CD4-positive, alpha-beta T cell treated with Interleukin-17A for 1 hour (primary cell): ENCODE results near the gene MLH3.
"Not testable (repeated sequence)": the region's sequence is repeated elsewhere in the genome, so short reads cannot be mapped to it uniquely, and the experiment has no call there.

Source experiments
- DNase-seq: peaks from one replicate; pipeline ENCODE4 v3.0.0-alpha.2; 2020

The MLH3 gene

DNA sequence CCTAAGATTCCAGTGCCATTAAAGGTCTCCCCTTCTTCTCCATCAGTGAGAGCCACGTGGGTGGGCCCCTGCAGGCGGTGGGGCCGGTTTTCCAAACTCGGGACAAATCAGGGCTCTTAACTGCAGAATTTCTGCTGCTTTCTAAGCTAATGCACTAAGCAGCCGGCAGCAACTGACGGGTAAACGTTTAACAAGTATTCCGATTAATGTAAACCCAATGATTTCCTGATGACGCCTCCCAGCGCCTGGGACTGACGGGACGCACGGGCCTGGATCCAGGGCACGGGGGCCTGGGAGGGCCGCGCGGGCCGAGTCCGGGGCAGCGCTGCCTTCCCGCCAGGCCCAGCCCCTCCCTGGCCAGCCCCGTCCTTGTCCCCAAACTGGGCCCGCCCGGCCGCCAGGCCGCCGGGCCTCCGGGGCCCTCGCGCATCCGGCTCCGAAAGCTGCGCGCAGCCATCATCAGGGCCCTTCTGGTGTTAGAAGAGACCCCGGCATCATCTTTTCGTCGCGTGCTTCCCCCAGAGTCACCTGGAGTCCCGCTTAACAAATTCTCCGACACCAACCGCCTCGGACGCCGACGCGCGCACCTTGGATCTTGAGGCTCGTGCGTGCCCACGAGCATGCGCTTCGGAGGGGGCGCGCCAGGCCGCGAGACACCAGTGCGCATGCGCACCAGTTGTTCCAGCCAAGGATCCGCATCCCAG is at the start of gene MLH3:
Gene MLH3 (minus strand): TSS at position 616 of the 704 bp plus-strand sequence. CDS start 1,812 bp downstream, outside the sequence.
- peak; percentile 81 for DNase-seq

DNA sequence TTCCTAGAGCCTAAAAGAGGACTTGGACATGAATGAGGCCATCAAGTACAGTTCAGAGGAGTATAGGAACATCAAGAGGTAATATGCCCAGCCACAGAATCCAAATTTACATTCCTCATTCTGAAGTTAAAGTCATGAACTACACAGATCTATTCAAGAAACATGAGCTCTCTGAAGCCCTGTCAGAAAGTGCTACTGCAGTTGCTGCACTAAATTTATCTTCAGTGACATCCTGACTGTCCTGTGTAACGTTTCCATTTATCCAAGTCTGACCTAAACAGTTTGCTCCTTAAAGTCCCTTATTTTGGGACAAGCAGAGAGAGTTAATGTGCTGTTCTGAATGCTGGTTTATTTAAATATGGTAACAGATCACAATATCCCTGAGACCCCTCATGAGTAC is 47.4 kb upstream of the MLH3 start:
- DNase-seq, result no peak

DNA sequence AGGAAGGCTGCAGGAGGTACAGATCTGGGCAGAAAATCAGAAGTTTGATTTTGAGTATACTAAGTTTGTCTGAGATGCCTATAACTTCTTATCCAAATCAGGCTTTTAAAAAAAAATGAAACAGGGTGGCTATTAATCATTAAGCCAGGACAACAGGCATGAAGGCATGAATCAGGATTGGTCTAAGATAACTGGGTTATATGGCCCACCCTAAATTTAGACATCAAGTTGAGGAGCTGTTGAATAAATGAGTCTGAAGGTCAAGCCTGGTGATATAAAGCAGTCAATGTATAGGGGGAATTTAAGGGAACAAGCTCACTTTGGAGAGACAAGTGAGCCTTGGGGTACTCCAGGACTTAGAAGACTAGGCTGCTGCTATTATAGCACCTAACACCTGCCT is 46.9 kb upstream of the MLH3 start:
- no peak for DNase-seq

DNA sequence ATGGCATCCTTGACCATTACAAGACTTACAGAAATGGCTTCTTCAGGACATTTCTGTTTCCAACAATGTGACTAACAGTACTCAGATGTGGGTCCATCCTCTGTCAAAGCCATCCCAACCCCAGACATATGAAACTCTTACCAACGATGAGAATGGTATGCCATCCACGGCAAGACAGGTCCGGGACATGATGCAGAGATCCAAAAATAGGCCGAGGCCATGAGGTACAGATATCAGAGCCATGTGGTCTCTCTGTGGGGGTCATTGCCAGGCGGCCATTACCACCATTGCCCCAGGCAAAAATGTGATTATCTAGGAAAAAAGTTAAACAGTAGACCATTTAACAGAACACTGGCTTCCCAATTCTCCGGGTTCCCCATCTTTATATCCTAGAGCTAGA is 45.7 kb upstream of the MLH3 start:
- no peak for DNase-seq

DNA sequence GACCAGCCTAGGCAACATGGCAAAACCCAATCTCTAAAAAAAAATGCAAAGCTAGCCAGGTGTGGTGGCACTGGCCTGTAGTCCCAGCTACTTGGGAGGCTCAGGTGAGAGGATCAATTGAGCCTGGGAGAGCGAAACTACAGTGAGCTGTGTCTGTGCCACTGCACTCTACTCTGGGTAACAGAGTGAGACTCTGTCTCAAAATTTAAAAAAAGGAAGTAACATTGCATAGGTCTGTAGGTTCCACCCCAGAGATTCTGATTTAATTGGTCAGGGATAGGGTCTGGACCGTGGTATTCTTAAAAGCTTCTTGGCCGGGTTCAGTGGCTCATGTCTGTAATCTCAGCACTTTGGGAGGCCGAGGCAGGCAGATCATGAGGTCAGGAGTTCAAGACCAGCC is 44.4 kb upstream of the MLH3 start:
- no peak for DNase-seq

DNA sequence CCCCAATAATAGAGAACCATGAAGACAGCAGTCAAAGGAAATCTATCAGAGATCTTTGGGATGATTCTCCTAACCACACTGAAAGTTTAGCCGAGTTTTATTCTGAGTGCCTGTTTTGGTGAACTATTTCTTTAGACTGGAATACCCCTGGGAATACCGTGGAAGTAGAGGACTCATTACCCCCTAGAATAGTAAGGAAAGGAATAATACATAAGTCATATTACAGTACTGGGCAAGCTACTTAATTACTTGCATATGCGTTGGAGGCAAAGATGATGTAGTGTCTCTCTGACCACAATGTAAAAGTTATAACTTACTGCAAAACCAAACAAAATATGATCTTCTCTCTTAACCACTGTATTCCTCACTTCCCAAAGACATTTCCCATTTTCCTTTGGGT is 43.6 kb upstream of the MLH3 start:
- no peak for DNase-seq

DNA sequence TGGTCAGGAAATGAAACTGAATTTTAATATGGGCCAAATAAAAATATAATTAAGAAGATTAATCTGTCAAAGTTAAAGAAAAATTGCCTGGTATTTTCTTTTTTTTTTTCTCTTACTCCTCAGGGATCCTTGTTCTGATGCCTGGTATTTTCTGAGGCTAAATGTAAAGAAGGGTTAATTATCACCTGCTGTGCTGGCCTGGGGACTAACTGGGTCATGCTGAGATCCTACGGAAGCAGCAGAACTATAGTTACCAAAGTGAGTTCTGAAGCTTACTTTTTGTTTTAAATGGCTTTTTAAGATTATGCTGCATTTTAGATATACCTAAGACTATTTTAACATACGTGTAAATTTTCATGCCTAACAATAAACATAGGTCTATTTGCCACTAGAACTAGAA is 41.4 kb upstream of the MLH3 start:
- no peak for DNase-seq

DNA sequence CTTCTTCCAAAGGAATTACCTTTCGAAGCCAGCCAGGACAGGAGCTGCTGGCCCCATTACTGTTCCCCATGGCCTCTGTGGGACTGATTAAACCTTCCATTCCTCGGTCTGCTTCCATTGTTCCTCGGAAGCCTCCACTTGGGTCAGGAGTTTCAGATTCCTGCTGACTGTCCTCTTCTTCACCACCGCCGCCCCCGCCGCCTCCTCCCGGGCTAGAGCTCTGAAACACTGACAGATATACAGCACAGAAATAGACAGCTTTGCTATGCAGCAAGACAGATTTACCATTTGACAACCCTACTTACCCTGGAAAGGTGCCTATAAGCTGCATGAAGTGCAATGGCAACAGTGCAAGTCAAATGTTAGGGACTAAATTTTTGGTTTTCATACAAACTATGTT is 40.0 kb upstream of the MLH3 start:
- no peak for DNase-seq

DNA sequence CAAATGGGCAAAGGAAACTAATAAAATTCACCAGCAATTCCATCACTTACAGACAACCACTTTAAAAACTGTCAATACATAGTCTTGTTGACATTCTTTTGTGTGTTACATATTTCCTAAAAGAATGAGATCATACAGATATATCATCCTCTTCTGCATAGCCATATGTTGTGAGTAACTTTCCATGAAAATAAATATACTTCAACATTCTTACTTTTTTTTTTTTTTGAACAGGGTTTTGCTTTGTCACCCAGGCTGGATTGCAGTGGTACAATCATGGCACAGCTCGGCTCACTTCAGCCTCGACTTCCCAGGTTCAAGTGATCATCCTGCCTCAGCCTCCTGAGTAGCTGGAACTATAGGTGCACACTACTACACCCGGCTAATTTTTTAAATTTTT is 39.1 kb upstream of the MLH3 start:
- no peak for DNase-seq

DNA sequence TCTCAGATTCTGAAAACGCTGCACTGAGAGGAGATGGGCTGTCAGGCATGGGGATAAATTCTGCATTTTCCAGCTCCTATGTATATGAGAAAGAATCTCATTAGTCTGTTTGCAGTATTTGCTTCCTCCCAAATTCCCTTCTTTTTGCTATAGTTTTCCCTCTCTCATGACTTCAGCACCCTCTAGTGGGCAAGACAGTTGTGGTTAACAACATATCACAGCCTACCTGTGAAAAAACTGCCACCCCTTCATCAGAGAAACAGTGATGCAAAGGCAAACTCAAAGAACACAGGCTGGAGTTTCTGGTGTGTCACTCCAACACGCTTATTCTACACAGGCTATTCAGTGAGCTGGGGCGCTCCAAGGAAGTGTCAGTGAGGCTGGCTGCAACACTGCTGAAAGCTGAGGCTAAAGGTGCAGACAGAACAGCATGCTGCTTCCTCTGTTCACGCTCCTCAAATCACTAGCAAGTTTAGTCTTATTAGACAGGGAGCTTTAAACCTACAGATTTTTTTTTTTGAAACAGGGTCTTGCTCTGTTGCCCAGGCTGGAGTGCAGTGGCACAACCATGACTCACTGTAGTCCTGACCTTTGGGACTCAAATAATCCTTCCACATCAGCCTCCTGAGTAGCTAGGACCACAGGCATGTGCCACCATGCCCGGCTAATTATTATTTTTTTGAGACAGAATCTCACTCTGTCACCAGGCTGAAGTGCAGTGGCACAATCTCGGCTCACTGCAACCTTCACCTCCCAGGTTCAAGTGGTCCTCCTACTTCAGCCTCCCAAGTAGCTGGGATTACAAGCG is 37.5 kb upstream of the MLH3 start:
- DNase-seq, result peak; percentile 67

DNA sequence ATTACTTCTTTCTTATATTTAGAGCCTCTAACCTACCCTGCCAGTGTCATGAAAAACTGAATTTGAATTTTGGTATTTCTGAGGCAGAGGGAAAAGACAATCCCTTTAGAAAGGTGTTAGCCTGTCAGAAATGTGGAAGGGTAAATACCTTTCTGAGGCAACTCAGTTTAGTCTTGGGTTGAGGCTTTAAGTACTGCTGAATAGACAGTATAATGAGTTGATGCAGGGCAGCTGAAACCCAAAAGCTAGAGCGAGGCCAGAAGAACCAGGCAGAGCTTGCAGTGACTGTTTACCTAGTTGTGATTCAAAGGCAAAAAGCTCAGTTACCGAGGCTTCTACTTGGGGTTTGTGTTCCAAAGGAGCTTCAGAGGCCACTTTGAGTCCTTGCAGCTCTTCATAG is 36.9 kb upstream of the MLH3 start:
- DNase-seq, result no peak

DNA sequence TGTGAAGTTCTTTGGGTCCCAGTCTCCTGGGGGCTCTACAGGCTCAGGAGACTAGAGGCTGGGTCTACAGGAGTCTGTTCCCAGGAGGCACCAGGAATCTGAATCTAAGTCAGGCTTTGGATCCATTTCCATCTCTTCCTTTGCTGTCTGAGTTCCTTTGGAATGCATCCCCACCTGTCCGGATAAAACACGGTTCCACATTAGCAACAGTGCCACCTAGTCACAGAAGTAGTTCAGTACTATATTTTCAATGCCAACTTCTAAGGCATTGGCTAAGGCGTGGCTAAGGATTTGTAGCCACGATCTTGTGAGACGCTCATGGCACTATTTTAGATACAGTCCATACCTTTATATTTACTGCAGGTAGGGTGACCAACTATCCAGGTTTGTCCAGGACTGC is 33.2 kb upstream of the MLH3 start:
- no peak for DNase-seq

DNA sequence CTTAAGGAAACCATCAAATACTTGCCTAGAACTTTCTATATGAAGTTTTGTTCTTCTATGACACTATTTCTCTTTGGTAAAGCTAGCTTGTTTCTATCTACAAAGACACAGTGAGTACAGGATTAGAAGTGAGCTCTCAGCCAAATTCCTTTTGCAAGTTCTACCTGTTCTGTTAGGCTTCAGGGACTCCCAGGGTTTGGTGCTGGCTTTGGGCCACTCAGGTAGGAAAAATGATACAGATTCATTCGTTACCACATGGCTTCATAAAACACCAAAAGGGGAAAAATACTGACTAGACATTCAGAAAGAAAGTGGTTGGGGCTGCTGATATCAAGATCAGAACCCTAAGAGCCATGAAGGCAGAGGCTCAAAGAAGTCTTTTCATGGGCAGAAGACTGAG is 32.0 kb upstream of the MLH3 start:
- no peak for DNase-seq

DNA sequence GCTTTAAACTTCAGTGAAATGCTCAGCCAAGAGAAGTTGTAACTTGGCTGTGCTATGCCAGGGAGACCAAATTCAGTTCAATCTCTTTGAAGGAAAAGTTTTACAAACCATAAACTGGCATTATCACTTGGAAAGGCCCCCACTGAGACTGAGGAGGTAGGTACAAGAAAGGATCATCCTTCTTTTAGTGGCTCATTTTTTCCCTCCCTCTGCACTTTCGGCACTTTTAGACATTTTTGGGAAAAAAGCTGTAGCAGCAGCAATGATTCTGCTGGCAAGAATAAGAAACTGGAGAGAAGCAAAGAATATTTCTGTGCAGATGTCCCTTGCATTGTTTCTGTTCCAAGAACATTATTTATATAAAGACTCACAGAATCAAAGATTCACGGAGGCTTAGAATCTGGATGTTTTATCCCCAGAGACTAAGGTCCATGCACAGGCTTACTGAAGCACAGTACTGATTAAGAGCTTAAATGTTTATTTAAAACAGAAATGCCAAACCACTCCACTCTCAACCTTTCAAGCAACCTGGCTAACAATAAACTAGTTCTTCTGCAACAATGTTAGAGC is 30.5 kb upstream of the MLH3 start:
- DNase-seq, result no peak

DNA sequence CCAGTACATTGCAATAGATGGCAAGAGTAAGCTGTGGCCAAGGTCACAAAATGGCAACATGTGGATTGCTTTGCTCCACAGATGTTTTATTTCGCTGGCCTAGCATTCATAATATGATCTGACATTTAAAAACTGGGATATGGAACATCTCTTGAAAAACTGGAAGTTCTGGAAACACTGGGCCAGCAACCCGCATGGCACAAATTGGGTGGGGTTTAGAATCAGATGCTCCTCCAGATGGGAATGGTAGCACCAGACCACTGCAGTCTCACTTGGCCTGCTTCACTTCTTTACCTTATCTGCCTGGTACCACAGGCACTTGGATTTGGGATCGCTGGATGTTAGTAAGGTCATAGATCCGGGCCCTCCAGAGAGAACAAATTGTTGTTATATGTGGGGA is 28.3 kb upstream of the MLH3 start:
- DNase-seq, result no peak

DNA sequence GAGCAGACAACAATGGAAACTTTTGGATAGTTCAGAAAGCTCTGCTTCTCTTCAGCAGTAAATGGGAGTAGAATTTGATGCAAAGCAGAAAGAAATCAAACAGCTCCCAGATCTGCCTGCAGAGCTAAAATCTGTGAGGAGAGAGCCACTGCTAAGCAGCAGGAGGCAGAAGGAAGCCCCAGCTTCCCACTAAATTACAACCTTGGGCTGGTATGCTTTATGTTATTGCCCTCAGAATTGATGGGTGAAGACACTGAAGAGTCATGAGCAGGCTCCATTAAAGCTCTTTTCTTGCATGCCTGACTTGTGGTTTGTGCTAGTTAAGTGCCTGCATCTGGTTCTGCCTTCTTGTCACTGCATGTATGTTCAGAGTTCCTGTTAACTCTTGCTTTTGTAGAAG is 26.5 kb upstream of the MLH3 start:
- no peak for DNase-seq

DNA sequence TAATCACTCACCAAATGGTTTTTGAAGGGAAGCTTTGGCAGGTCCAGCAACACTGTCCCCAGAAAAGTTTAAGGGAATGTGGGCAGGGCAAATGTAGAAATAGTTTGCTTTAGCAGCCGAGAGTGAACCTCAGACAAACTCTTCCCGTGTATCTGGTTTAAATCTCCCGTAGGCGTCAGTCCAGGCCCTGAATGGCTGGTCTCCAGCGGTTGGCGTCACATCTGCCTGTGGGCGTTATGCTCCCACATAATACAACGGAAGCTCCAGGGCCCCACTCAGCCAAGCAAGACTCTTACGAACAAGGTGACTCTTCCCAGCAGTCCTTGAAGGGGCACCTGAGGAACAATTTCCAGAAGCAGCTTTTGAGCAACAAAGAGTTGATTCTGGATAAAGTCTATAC is 19.1 kb upstream of the MLH3 start:
- DNase-seq, result no peak

DNA sequence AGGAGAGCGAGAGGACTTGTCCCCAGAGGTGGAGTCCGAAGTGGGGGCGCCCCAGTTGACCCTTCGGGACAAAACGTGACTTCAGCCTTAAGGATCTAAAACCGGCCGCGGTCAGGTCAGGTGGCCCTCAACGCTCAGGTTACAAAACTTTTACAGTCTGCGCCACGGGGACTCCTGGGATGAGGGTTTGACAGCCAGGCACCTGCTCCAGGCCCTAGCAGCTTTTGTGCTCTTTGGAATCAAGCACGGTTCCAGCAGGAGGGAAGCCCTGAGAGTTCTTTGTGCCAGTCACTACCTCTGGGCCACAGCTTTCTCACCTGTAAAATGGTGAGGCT is 18.5 kb upstream of the MLH3 start:
- no peak for DNase-seq

DNA sequence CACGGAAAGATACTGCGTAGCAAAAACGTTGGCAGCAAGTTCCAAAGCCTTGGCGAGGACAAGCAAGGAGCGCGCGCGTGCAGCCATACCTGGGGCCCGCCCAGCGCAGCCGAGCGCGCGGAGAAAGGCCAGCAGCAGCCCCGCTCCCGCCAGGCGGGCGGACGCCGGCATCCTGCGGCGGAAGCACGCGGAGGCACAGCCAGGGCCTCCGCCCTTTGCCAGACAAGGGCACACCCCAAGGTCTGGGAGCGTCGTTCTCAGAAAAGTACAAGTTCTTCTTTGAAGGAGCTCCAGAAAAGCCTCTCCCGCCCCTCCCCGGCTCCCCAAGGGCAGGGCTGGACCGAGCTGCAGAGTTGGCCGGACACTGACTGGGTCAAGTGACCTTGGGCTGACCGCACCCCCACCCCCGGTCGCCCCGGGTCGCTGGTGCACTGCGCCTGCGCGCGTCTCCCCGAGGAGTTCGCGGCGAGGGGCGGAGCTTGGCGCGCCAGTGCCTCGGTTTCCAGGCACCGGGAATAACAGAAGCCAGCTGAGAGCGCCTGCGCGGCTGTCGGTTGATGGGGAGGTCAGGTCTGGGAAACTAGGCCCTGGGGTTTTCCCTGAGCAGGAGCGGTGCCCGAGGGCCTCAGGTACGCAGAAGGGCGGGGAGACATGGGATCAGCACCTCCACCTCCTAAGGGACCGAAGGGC is 18.0 kb upstream of the MLH3 start, which contains the start of gene ZC2HC1C:
Gene ZC2HC1C (plus strand): TSS at position 521 of the 690 bp plus-strand sequence. CDS start 933 bp downstream, outside the sequence.
- DNase-seq, result peak; percentile 66

DNA sequence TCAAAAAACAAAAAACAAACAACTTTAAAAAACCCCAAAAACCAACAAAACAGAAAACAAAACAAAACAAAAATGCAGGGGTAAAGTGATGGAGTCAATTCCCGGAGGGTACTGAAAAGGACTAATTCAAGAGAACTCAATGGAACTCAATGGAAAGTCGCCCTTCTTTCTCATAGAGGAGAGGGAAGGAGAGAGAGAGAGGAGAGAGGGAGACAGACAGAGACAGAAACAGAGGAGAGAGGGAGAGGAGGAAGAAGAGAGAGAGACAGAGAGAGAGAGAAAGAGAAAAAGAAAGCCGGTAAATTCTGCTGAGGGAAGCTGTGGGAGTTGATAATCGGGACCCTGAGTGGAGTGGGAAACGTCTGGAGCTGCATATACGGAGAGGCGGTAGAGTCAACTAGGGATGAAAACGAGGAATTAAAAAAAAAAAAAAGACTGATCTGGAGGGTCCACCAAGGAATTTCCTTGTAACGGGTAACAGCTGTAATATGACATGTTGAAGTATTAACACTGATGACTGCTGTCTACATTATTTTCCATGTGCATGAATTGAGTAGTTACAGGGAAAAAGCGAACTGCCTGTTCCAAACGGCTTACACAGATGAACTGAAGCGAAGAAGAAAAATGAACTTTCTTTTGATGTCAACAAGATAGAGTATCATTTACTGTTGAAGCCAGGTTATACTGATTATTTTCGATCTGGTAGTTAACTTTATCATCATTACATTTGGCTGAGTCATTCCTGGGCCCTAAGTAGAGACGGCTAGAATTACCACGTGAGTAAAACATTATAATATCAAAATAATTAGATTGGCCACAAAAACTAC is 17.2 kb upstream of the MLH3 start:
- no peak for DNase-seq

DNA sequence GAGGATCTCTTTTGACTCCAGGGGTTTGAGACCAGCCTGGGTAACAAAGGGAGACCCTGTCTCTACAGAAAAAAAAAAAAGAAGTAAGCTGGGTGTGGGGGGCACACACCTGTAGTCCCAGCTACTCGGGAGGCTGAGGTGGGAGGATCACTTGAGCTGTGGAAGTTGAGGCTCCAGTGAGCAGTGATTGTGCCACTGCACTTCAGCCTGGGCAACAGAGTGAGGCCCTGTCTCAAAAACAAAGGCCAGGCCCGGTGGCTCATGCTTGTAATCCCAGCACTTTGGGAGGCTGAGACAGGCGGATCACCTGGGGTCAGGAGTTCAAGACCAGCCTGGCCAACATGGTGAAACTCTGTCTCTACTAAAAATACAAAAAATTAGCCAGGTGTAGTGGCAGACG is 16.5 kb upstream of the MLH3 start:
- not testable (repeated sequence) for DNase-seq

DNA sequence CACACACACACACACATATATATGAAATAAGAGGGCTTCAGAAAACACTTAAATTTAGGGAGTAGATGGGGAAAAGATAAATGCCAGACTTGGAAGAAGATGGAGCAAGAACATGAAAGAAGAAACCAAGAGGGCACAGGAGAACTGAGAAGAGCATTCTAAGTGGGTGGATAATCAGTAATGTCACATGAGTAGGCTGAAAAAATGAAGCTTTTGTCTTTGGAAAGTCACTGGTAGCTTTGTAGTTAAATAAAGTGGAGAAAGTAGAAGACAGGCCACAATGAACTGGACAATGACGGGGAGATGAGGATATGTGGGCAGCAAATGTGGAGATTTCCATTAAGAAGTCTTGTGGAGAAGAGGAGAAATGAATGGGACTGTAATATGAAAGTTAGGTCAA is 15.9 kb upstream of the MLH3 start:
- DNase-seq, result no peak

DNA sequence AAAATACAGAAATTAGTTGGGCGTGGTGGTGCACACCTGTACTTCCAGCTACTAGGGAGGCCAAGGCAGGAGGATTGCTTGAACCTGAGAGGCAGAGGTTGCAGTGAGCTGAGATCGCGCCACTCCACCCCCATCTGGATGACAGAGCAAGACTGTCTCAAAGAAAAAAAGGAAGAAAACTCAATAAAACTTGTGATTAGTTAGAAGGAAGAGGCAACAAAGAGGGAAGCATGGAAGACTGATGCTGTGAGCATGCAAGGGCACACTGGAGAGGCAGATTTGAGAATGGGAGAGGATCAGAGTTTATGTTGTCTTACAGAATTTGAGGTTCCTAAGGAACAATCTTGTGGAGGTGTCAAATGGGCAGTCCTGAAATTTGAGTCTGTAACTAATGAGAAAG is 15.4 kb upstream of the MLH3 start:
- DNase-seq, result no peak
